Gastroesophageal sphincter (tissue), 4 donors: ENCODE results near the gene MVD. TPM values are rescaled to one million over a fixed set of nuclear protein-coding genes. Genes with fewer than 3 reads are reported as not detected.
A peak's percentile ranks its signal among the peaks of the same experiment; 100 is the strongest.

ENCODE experiments used
- ATAC-seq: fragments of 150-250 bp; one replicate; pipeline ENCODE4 v1.9.1; 2016; ENCODE audit warnings: mild to moderate bottlenecking, moderate library complexity
- H3K27ac ChIP-seq, 4 donors: fragments of 200-600 bp; sonication (generic) in 3 of 4; 1 replicate in 3 of 4; 2 replicates in 1 of 4; pipeline ENCODE4 v1.5.1; 2016 to 2019
- H3K27me3 ChIP-seq: fragments of 200-600 bp; sonication (generic); one replicate; pipeline ENCODE4 v1.5.1; 2019
- H3K36me3 ChIP-seq, 2 donors: fragments of 200-600 bp; sonication (generic); one replicate each; pipeline ENCODE4 v1.5.1; 2019; ENCODE audit warnings: control low read depth in 1 of 2
- H3K4me1 ChIP-seq, 3 donors: fragments of 200-600 bp; sonication (generic); 1 replicate in 2 of 3; 2 replicates in 1 of 3; pipeline ENCODE4 v1.5.1; 2016 to 2019; ENCODE audit warnings: control low read depth in 2 of 3
- H3K4me3 ChIP-seq, 2 donors: fragments of 200-600 bp; sonication (generic); one replicate each; pipeline ENCODE4 v1.5.1; 2019; ENCODE audit warnings: mild to moderate bottlenecking in 1 of 2, moderate library complexity in 1 of 2
- H3K9me3 ChIP-seq, 3 donors: fragments of 200-600 bp; sonication (generic); one replicate each; pipeline ENCODE4 v1.5.1; 2017 to 2019; ENCODE audit warnings: control low read depth in 2 of 3
- EP300 ChIP-seq: sonication (generic); formaldehyde crosslinking; IDR thresholded peaks from one replicate; pipeline ENCODE4 v1.6.1; 2017; ENCODE audit warnings: antibody characterized with exemption, mild to moderate bottlenecking
- POLR2A ChIP-seq, 2 donors: fragments of 450-650 bp; IDR thresholded peaks; one replicate each; pipeline ENCODE4 v1.6.1; 2017; ENCODE audit warnings: antibody characterized with exemption in 2 of 2, mild to moderate bottlenecking in 2 of 2, moderate library complexity in 1 of 2
- POLR2AphosphoS5 ChIP-seq: sonication (generic); formaldehyde crosslinking; IDR thresholded peaks from one replicate; pipeline ENCODE4 v1.6.1; 2017; ENCODE audit warnings: antibody characterized with exemption
- WGBS, 2 donors: methylation state at CpG; one replicate each; pipeline ENCODE4 v1.1.5; 2018; ENCODE audit warnings: low coverage in 1 of 2; 5-methylcytosine and 5-hydroxymethylcytosine counted together
- total RNA-seq, 4 donors: library from RNA; depleted of rRNA; stranded (reverse); fragments of >200 nt; gene quantifications; one replicate each; pipeline ENCODE4 v1.1.0, GENCODE V29; 2016
- TF ChIP-seq, protein P1 (sequence below), 4 experiments: fragments of 200-600 bp in 2 of 4; fragments of 450-650 bp in 2 of 4; sonication (generic) in 1 of 4; IDR thresholded peaks; one replicate each; pipeline ENCODE4 v1.5.1; 2017 to 2019; ENCODE audit warnings: antibody characterized with exemption in 4 of 4, mild to moderate bottlenecking in 2 of 4, moderate library complexity in 2 of 4

MVD gene
- total RNA-seq, 4 donors from 2014 or later, result 21.3 to 30.3 (median 26.6) TPM

DNA sequence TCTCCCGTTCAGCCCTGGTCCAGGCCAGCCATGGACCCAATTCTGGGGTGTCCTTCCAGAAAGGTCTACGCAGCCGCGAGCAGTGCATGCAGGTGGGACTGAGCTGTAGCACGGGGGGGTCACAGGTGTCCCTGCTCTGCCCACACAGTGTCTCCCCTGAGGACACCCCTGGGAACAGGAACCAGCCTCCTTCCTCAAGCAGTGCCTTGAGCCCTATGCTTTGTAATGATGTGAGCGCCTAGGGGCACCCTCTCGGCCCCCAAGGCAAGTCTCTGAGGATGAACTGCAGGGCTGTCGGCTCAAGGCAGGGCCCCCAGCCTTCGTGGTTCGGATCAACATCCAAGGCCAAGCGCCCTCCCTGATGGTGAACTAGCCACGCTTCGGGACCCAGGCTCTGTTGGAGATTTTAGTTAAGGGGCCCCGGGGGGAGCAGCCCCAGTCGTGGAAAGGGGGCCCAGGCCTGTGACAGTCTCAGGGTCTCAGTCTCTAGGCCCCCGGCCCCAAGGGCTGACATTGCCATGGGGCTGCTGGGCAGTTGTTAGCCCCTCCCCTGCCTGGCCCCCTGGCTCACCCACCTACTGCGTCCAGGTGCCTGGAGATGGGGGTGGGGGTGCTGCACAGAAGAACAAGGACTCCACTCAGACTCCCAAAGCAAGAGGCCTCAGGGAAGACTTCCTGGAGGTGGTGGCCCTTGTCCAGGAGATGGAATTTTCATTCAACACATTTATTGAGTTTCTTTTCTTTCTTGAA is 22.2 kb downstream of the MVD start:
- Histone ChIP-seq H3K27ac (no peak overlapping the region), H3K4me1 (no peaks in the 10 kb centered on the region), H3K36me3 (peaks cover 0 to under 1% of the 10 kb centered on the region in 2 donors), H3K4me3 (no peak overlapping the region), H3K27me3 (peaks cover 58% of the 10 kb centered on the region), H3K9me3 (no peaks in the 10 kb centered on the region)
- TF ChIP-seq EP300, result no peak
- TF ChIP-seq, protein P1, sequence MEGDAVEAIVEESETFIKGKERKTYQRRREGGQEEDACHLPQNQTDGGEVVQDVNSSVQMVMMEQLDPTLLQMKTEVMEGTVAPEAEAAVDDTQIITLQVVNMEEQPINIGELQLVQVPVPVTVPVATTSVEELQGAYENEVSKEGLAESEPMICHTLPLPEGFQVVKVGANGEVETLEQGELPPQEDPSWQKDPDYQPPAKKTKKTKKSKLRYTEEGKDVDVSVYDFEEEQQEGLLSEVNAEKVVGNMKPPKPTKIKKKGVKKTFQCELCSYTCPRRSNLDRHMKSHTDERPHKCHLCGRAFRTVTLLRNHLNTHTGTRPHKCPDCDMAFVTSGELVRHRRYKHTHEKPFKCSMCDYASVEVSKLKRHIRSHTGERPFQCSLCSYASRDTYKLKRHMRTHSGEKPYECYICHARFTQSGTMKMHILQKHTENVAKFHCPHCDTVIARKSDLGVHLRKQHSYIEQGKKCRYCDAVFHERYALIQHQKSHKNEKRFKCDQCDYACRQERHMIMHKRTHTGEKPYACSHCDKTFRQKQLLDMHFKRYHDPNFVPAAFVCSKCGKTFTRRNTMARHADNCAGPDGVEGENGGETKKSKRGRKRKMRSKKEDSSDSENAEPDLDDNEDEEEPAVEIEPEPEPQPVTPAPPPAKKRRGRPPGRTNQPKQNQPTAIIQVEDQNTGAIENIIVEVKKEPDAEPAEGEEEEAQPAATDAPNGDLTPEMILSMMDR (IDR thresholded peaks at IDR 0.05), result no peak
- no peak for TF ChIP-seq POLR2AphosphoS5
- no peak for TF ChIP-seq POLR2A (IDR thresholded peaks at IDR 0.05)
- ATAC-seq, result no peak
- 59 to 68% methylated on average over 4 to 5 of the region's 17 CpGs for WGBS, 2 donors

DNA sequence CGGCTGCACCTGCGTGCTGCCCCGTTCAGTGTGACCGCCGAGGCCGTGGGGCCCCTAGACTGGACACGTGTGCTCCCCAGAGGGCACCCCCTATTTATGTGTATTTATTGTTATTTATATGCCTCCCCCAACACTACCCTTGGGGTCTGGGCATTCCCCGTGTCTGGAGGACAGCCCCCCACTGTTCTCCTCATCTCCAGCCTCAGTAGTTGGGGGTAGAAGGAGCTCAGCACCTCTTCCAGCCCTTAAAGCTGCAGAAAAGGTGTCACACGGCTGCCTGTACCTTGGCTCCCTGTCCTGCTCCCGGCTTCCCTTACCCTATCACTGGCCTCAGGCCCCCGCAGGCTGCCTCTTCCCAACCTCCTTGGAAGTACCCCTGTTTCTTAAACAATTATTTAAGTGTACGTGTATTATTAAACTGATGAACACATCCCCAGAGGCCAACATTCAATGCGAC is 22.8 kb downstream of the MVD start:
- Histone ChIP-seq H3K27me3 (peaks cover 64% of the 10 kb centered on the region), H3K4me1 (peaks cover 0 to 4% (median 0%) of the 10 kb centered on the region in 3 donors), H3K36me3 (no peaks in the 10 kb centered on the region), H3K4me3 (no peak overlapping the region), H3K27ac (no peak overlapping the region), H3K9me3 (no peaks in the 10 kb centered on the region)
- TF ChIP-seq EP300 (no peak), POLR2AphosphoS5 (no peak), POLR2A (IDR thresholded peaks at IDR 0.05) (no peak)
- TF ChIP-seq, protein P1 (IDR thresholded peaks at IDR 0.05), result no peak
- 27 to 71% methylated on average over 1 to 12 of the region's 13 CpGs for WGBS, 2 donors
- ATAC-seq, result no peak

DNA sequence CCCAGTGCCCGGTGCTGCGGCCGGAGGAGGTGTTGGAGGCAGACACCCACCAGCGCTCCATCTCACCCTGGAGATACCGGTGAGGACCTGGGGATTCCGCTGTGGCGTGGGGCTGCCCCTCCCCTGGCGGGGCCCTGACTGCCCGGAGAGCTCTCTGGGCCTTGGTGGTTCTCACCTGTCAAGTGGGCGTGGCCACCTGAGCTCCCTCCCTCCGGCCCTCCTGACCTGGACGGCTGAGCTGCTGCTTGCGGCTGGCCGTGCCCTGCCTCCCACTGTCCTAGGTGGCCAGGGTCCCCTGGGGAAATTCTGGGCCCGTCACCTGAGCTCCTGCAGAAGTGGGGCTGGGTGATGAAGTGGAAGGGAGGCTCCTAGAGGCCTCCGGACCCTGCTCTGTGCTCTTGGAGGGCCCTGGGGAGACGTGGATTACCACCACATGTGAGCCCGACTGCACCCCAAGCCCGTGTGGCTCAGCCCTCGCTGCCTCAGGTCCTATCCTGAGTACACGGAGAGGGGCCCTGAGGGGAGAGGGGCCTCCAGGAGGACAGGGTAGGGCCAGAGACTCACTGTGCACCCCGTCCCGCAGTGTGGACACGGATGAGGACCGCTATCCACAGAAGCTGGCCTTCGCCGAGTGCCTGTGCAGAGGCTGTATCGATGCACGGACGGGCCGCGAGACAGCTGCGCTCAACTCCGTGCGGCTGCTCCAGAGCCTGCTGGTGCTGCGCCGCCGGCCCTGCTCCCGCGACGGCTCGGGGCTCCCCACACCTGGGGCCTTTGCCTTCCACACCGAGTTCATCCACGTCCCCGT is 23.5 kb downstream of the MVD start:
- TF ChIP-seq EP300 (no peak), POLR2A (IDR thresholded peaks at IDR 0.05) (no peak), POLR2AphosphoS5 (no peak)
- TF ChIP-seq, protein P1 (IDR thresholded peaks at IDR 0.05), result no peak
- ATAC-seq, result peak; percentile 8

DNA sequence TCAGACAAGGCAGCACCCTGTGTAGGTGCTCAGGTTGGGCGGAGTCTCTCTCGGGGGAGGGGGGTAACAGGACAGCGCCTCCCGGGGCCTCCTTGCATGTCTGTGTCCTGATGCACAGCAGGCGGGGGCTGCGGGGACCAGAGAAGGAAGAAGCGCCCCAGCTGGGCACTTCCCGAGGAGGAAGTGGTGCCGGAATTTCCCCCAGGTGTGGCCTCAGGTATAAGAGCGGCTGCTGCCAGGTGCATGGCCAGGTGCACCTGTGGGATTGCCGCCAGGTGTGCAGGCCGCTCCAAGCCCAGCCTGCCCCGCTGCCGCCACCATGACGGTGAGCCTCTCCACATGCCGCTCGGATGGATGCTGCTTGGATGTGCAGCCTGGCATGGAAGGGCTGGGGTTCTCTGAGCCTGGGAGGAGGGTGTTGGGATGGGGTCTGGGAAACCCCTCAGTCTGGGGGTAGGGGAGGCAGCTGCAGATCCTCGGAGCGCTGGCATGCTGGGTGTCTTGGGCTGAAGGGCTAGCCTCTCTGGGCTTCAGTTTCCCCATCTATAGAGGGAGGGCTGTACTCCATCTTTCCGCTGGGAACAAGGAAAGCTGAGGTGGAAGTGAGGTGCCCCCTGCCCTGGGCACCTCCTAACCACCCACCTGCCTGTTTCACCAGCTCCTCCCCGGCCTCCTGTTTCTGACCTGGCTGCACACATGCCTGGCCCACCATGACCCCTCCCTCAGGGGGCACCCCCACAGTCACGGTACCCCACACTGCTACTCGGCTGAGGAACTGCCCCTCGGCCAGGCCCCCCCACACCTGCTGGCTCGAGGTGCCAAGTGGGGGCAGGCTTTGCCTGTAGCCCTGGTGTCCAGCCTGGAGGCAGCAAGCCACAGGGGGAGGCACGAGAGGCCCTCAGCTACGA is 24.3 kb downstream of the MVD start, which contains the start of gene IL17C:
TSS of gene IL17C (plus strand) at position 250 of the 908 bp plus-strand sequence. CDS start at position 320, 70 bp downstream.
- Histone ChIP-seq H3K27me3 (peaks cover 79% of the 10 kb centered on the region), H3K36me3 (peaks cover 0 to 3% of the 10 kb centered on the region in 2 donors), H3K4me3 (no peak within 1 kb of the TSS), H3K4me1 (peaks cover 0 to 19% (median 3%) of the 10 kb centered on the region in 3 donors), H3K27ac (no peak within 1 kb of the TSS), H3K9me3 (no peaks in the 10 kb centered on the region)
- ATAC-seq, result no peak
- TF ChIP-seq, protein P1 (IDR thresholded peaks at IDR 0.05), result no peak
- TF ChIP-seq EP300 (no peak), POLR2AphosphoS5 (no peak), POLR2A (IDR thresholded peaks at IDR 0.05) (no peak)
- WGBS, 2 donors, result 30 to 59% methylated on average over 5 to 7 of the region's 27 CpGs

More for the DNA sequence above, 23.5 kb downstream of the MVD start:
- H3K27me3 ChIP-seq, result peaks cover 70% of the 10 kb centered on the region
- H3K27ac ChIP-seq, result no peak overlapping the region
- H3K36me3 ChIP-seq, result no peaks in the 10 kb centered on the region
- no peak overlapping the region for H3K4me3 ChIP-seq
- H3K4me1 ChIP-seq, result peaks cover 0 to 10% (median 3%) of the 10 kb centered on the region in 3 donors
- 20% methylated on average over 3 of the region's 45 CpGs; no CpG with 5 or more reads in 1 of the 2 donors for WGBS, 2 donors
- no peaks in the 10 kb centered on the region for H3K9me3 ChIP-seq
